Cardiac fibroblast (primary cell): Measurements from ENCODE around the gene SLC26A3.

ENCODE experiments used
- DNase-seq, 2 donors: peaks; one replicate each; pipeline versions ENCODE4 v3.0.0 to v3.0.0-alpha.2; 2010; ENCODE audit warnings: low read depth in 2 of 2
- H3K4me3 ChIP-seq, 2 donors: replicated peaks in 1 of 2; 1 replicate in 1 of 2; 2 replicates in 1 of 2; pipeline ENCODE4 v1.5.1; 2011; ENCODE audit warnings: low read depth in 2 of 2, low read length in 2 of 2, mild to moderate bottlenecking in 2 of 2, moderate library complexity in 1 of 2
- TF ChIP-seq, protein P1 (sequence below): IDR thresholded peaks from one replicate; pipeline ENCODE4 v1.5.1; 2011; ENCODE audit warnings: low read depth, mild to moderate bottlenecking, low read length, inconsistent platforms

The SLC26A3 gene

GRCh38 chr7:107743567-107744344 is 59.3 kb downstream of the SLC26A3 start, which contains the start of gene CBLL1:
Gene CBLL1, plus strand, starts transcription at chr7:107744142. Its CDS starts 22 bp downstream, at chr7:107744164.
- peak within 1 kb of the TSS; percentile 84 to 85 for H3K4me3 ChIP-seq
- peak; percentile 96 to 98 for DNase-seq
- TF ChIP-seq, protein P1, sequence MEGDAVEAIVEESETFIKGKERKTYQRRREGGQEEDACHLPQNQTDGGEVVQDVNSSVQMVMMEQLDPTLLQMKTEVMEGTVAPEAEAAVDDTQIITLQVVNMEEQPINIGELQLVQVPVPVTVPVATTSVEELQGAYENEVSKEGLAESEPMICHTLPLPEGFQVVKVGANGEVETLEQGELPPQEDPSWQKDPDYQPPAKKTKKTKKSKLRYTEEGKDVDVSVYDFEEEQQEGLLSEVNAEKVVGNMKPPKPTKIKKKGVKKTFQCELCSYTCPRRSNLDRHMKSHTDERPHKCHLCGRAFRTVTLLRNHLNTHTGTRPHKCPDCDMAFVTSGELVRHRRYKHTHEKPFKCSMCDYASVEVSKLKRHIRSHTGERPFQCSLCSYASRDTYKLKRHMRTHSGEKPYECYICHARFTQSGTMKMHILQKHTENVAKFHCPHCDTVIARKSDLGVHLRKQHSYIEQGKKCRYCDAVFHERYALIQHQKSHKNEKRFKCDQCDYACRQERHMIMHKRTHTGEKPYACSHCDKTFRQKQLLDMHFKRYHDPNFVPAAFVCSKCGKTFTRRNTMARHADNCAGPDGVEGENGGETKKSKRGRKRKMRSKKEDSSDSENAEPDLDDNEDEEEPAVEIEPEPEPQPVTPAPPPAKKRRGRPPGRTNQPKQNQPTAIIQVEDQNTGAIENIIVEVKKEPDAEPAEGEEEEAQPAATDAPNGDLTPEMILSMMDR: peak; percentile 73

- TF ChIP-seq, protein P1: no peak
- peak overlapping the region; percentile 58 to 85 for H3K4me3 ChIP-seq
- no peak for DNase-seq
Observed at GRCh38 chr7:107742678-107743566, 60.1 kb downstream of the SLC26A3 start.

DNA sequence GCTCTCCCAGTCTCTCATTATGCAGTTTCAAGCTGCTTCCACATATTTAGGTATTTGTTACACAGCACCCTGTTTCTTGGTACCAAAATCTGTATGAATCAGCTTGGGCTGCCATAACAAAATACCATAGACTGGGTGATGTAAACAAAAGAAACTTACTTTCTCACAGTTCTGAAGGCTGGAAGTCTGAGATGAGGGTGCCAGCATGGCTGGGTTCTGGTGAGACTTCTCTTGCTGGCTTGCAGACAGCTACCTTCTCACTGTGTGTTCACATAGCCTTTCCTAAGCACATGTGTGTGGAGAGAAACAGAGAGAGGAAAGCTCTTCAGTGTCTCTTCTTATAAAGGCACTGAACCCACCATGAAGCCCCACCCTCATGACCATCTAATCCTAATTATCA is 74.7 kb downstream of the SLC26A3 start:
- H3K4me3 ChIP-seq: no peak overlapping the region
- TF ChIP-seq, protein P1: no peak
- DNase-seq: no peak

DNA sequence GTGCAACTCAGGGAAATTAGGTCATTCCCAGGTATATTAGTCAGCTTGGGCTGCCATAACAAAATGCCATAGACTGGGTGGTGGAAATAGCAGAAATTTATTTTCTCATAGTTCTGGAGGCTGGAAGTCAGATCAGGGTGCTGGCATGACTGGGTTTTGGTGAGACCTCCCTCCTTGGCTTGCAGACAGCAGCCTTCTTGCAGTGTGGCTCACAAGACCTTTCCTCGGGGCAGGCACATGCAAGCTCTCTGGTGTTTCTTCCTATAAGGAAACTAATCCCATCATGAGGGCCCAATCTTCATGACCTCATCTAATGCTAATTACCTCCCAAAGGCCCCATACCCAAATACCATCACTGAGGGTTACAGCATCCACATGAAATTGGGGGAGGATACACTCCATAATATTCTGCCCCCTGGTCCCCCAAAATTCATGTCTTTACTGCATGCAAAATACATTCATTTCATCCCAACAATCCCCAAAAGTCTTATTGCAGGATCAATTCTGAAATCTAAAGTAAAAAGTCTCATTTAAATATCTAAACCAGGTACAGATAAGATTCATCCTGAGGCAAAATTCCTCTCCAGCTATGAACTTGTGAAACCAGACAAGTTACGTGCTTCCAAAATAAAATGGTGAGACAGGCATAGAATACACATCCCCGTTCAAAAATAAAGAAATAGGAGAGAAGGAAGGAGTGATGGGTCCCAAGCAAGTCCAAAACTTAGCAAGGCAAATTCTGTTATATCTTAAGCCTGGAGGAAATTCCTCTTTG is 76.5 kb downstream of the SLC26A3 start:
- DNase-seq: no peak

DNA sequence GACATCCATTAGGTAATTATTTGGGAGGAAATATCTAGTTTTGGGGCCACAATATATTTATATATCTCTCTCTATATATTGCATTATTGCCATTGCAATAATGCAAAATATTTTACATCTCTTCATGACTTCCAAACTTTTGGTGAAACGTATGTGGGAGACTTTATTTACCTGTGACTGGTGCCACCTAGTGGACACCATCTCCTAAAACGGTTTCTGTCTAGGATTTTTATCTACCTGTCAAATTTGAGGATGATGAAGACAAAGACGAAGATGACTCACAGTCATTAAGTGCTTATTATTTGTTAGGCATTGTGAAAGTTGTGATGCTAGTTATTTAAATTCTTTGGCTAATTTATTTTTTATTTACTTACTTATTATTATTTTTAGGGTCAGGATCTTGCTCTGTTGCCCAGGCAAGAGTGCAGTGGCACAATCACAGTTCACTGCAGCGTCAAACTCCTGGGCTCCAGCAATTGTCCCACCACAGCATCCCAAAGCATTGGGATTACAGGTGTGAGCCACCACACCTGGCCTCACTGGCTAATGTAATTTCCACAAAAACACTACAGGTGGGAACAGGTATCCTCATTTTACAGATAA is 77.8 kb downstream of the SLC26A3 start:
- TF ChIP-seq, protein P1: peak; percentile 56
- no peak overlapping the region for H3K4me3 ChIP-seq
- peak; percentile 77 to 83 for DNase-seq

More for the DNA sequence above, 76.5 kb downstream of the SLC26A3 start:
- no peak overlapping the region for H3K4me3 ChIP-seq
- TF ChIP-seq, protein P1: no peak

DNA sequence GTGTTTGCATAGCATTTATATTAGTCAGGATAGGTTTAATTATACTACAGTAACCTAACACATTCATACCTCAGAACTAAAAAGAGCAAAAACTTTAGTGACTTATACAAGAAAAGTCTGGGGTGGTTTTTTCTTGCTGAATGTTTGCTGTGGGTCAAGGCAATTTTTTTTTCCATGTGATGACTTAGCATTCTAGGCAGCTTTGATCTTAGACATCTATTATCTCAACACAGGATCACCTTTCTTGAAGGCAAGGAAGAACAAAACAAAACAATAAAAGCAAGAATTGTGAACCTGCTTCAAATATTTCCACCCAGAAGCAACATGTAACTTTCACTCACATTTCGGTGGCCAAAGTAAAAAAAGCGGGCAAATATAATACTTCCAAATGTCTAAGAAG is 79.8 kb downstream of the SLC26A3 start:
- TF ChIP-seq, protein P1: no peak

More for the DNA sequence above, 79.8 kb downstream of the SLC26A3 start:
- H3K4me3 ChIP-seq: no peak overlapping the region
- DNase-seq: no peak
